ENCODE results near the gene DEFB124. TPM values are rescaled to one million over a fixed set of nuclear protein-coding genes. Genes with fewer than 3 reads are reported as not detected.

DEFB124 gene
- total RNA-seq, 1 donor from 2014 or later: not detected

GRCh38 chr20:31516166-31516565 is 41.2 kb upstream of the DEFB124 start:
- Histone ChIP-seq H3K4me3 (ENCODE audit: low read depth, low read length) (no peak overlapping the region), H3K27me3 (ENCODE audit: control insufficient read depth, insufficient read depth, low read length) (no peaks in the 10 kb centered on the region), H3K36me3 (ENCODE audit: control insufficient read depth, insufficient read depth, low read length) (peaks cover 2% of the 10 kb centered on the region)
- DNase-seq (ENCODE audit: low read depth): no peak
- TF ChIP-seq CTCF (IDR thresholded peaks at IDR 0.05; ENCODE audit: insufficient read depth, low read length, poor library complexity, severe bottlenecking): no peak

- peaks cover 2% of the 10 kb centered on the region for H3K36me3 ChIP-seq (ENCODE audit: control insufficient read depth, insufficient read depth, low read length)
- no peak for DNase-seq (ENCODE audit: low read depth)
- TF ChIP-seq CTCF (IDR thresholded peaks at IDR 0.05; ENCODE audit: insufficient read depth, low read length, poor library complexity, severe bottlenecking): no peak
- H3K4me3 ChIP-seq (ENCODE audit: low read depth, low read length): peak overlapping the region; percentile 74
- H3K27me3 ChIP-seq (ENCODE audit: control insufficient read depth, insufficient read depth, low read length): no peaks in the 10 kb centered on the region
Observed at GRCh38 chr20:31515775-31516107, 40.8 kb upstream of the DEFB124 start.

GRCh38 chr20:31515072-31515774 is 40.3 kb upstream of the DEFB124 start:
- Histone ChIP-seq H3K4me3 (ENCODE audit: low read depth, low read length) (peak overlapping the region; percentile 74), H3K36me3 (ENCODE audit: control insufficient read depth, insufficient read depth, low read length) (no peaks in the 10 kb centered on the region), H3K27me3 (ENCODE audit: control insufficient read depth, insufficient read depth, low read length) (no peaks in the 10 kb centered on the region)
- no peak for DNase-seq (ENCODE audit: low read depth)
- TF ChIP-seq CTCF (IDR thresholded peaks at IDR 0.05; ENCODE audit: insufficient read depth, low read length, poor library complexity, severe bottlenecking): no peak

GRCh38 chr20:31514154-31515071 is 39.5 kb upstream of the DEFB124 start, which contains the start of gene HM13:
Gene HM13 (plus strand): TSS chr20:31514442. CDS start chr20:31514552, 110 bp downstream.
- peak; percentile 63 for TF ChIP-seq CTCF (IDR thresholded peaks at IDR 0.05; ENCODE audit: insufficient read depth, low read length, poor library complexity, severe bottlenecking)
- Histone ChIP-seq H3K27me3 (ENCODE audit: control insufficient read depth, insufficient read depth, low read length) (no peaks in the 10 kb centered on the region), H3K4me3 (ENCODE audit: low read depth, low read length) (peak within 1 kb of the TSS; percentile 74), H3K36me3 (ENCODE audit: control insufficient read depth, insufficient read depth, low read length) (no peaks in the 10 kb centered on the region)
- DNase-seq (ENCODE audit: low read depth): peak; percentile 65

- no peaks in the 10 kb centered on the region for H3K27me3 ChIP-seq (ENCODE audit: control insufficient read depth, insufficient read depth, low read length)
- DNase-seq (ENCODE audit: low read depth): no peak
- no peak overlapping the region for H3K4me3 ChIP-seq (ENCODE audit: low read depth, low read length)
- TF ChIP-seq CTCF (IDR thresholded peaks at IDR 0.05; ENCODE audit: insufficient read depth, low read length, poor library complexity, severe bottlenecking): no peak
- no peaks in the 10 kb centered on the region for H3K36me3 ChIP-seq (ENCODE audit: control insufficient read depth, insufficient read depth, low read length)
Observed at GRCh38 chr20:31508517-31509244, 33.8 kb upstream of the DEFB124 start.

Data from kidney epithelial cell (primary cell).